Measurements from ENCODE around the gene CPT1A. TPM values are rescaled to one million over a fixed set of nuclear protein-coding genes. Genes with fewer than 3 reads are reported as not detected.

CPT1A gene
- total RNA-seq, 1 donor: 39.7 TPM

GRCh38 chr11:68813773-68814172 is 27.9 kb downstream of the CPT1A start:
- H3K4me3 ChIP-seq (ENCODE audit: low read depth, low read length): no peak overlapping the region
- TF ChIP-seq, protein P1, sequence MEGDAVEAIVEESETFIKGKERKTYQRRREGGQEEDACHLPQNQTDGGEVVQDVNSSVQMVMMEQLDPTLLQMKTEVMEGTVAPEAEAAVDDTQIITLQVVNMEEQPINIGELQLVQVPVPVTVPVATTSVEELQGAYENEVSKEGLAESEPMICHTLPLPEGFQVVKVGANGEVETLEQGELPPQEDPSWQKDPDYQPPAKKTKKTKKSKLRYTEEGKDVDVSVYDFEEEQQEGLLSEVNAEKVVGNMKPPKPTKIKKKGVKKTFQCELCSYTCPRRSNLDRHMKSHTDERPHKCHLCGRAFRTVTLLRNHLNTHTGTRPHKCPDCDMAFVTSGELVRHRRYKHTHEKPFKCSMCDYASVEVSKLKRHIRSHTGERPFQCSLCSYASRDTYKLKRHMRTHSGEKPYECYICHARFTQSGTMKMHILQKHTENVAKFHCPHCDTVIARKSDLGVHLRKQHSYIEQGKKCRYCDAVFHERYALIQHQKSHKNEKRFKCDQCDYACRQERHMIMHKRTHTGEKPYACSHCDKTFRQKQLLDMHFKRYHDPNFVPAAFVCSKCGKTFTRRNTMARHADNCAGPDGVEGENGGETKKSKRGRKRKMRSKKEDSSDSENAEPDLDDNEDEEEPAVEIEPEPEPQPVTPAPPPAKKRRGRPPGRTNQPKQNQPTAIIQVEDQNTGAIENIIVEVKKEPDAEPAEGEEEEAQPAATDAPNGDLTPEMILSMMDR (IDR thresholded peaks at IDR 0.05; ENCODE audit: insufficient read depth, low read depth, low read length): no peak
- DNase-seq (ENCODE audit: low read depth): no peak

DNA sequence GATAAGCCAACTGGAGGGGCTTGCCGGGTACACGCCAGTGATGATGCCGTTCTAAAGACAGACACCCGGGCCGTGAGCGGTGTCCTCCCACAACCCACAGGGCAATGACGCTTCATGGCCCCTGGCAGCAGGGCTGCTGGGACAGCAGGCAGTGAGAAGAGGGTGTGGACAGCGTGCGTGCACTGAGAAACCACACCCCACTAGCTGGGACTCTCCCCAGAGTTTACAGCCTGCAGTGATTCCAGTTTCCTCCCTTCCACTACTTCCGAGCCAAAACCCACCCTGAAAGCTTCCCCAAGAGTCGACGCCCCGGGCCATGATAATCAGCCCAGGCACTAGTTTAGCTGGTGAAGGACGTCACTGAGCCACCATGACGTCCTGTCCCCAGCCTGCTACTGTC is 29.2 kb downstream of the CPT1A start:
- no peak overlapping the region for H3K4me3 ChIP-seq (ENCODE audit: low read depth, low read length)
- TF ChIP-seq, protein P1 (IDR thresholded peaks at IDR 0.05; ENCODE audit: insufficient read depth, low read depth, low read length): no peak
- DNase-seq (ENCODE audit: low read depth): no peak

GRCh38 chr11:68810164-68810563 is 31.6 kb downstream of the CPT1A start:
- no peak overlapping the region for H3K4me3 ChIP-seq (ENCODE audit: low read depth, low read length)
- TF ChIP-seq, protein P1 (IDR thresholded peaks at IDR 0.05; ENCODE audit: insufficient read depth, low read depth, low read length): no peak
- DNase-seq (ENCODE audit: low read depth): no peak

DNA sequence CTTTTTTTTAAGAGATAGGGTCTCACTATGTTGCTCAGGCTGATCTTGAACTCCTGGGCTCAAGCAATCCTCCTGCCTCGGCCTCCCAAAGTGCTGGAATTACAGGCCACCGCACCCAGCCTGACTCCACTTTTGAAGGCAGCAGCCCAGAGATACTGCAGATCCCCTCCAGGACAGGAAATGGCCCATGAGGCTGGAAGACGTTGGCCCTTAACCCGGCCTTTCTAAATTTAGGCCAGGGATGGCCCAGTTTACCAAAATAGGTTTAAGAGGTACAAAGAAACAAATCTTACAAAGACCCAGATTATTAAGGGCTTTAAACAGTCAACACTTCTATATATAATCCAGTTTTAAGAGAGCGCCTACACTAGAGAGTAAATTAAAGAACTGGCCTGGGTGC is 32.2 kb downstream of the CPT1A start:
- TF ChIP-seq, protein P1 (IDR thresholded peaks at IDR 0.05; ENCODE audit: insufficient read depth, low read depth, low read length): no peak
- peak; percentile 38 for DNase-seq (ENCODE audit: low read depth)
- no peak overlapping the region for H3K4me3 ChIP-seq (ENCODE audit: low read depth, low read length)

GRCh38 chr11:68808787-68809186 is 32.9 kb downstream of the CPT1A start:
- no peak for DNase-seq (ENCODE audit: low read depth)
- TF ChIP-seq, protein P1 (IDR thresholded peaks at IDR 0.05; ENCODE audit: insufficient read depth, low read depth, low read length): no peak
- no peak overlapping the region for H3K4me3 ChIP-seq (ENCODE audit: low read depth, low read length)

GRCh38 chr11:68806931-68807844 is 34.5 kb downstream of the CPT1A start:
- TF ChIP-seq, protein P1 (IDR thresholded peaks at IDR 0.05; ENCODE audit: insufficient read depth, low read depth, low read length): no peak
- H3K4me3 ChIP-seq (ENCODE audit: low read depth, low read length): no peak overlapping the region
- DNase-seq (ENCODE audit: low read depth): peak; percentile 78

Measured in fibroblast of villous mesenchyme (primary cell).